ENCODE results near the gene LIX1. TPM values are rescaled to one million over a fixed set of nuclear protein-coding genes. Genes with fewer than 3 reads are reported as not detected.

Gene LIX1
- total RNA-seq, 1 experiment from 2014 or later = 4.1 TPM

GRCh38 chr5:97070234-97070633 is 72.2 kb downstream of the LIX1 start:
- Mint-ChIP-seq H3K4me1 (ENCODE audit: low read depth, unreplicated experiment) (peaks cover 13% of the 10 kb centered on the region), H3K36me3 (ENCODE audit: insufficient read depth, unreplicated experiment) (no peaks in the 10 kb centered on the region), H3K27ac (ENCODE audit: unreplicated experiment) (no peak overlapping the region), H3K9me3 (ENCODE audit: unreplicated experiment) (no peaks in the 10 kb centered on the region), H3K27me3 (ENCODE audit: insufficient read depth, unreplicated experiment) (no peaks in the 10 kb centered on the region), H3K4me3 (ENCODE audit: unreplicated experiment) (no peak overlapping the region)
- POLR2A ChIA-PET = no interaction called here
- H3K4me3 ChIP-seq (ENCODE audit: low read depth, low read length) = no peak overlapping the region
- peaks cover 9% of the 10 kb centered on the region for H3K4me1 ChIP-seq
- no TSS peak for BruUV-seq (replicated peaks)
- DNase-seq = no peak
- TF ChIP-seq, protein P1, sequence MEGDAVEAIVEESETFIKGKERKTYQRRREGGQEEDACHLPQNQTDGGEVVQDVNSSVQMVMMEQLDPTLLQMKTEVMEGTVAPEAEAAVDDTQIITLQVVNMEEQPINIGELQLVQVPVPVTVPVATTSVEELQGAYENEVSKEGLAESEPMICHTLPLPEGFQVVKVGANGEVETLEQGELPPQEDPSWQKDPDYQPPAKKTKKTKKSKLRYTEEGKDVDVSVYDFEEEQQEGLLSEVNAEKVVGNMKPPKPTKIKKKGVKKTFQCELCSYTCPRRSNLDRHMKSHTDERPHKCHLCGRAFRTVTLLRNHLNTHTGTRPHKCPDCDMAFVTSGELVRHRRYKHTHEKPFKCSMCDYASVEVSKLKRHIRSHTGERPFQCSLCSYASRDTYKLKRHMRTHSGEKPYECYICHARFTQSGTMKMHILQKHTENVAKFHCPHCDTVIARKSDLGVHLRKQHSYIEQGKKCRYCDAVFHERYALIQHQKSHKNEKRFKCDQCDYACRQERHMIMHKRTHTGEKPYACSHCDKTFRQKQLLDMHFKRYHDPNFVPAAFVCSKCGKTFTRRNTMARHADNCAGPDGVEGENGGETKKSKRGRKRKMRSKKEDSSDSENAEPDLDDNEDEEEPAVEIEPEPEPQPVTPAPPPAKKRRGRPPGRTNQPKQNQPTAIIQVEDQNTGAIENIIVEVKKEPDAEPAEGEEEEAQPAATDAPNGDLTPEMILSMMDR (IDR thresholded peaks at IDR 0.05; ENCODE audit: insufficient read depth in 1 of 2, low read depth in 1 of 2, low read length in 1 of 2, severe bottlenecking in 1 of 2, unreplicated experiment in 1 of 2) = no peak
- H3K9me3 ChIP-seq = no peaks in the 10 kb centered on the region
- intact Hi-C loops (cut with micrococcal nuclease; ENCODE audit: unreplicated experiment) = no loop called here
- no peaks in the 10 kb centered on the region for H3K36me3 ChIP-seq (ENCODE audit: control insufficient read depth, insufficient read depth, low read length)
- CTCF ChIA-PET = interaction anchor here (0.7 kb wide), 1 partner anchor 26 kb away, joined by 3 read pairs; no protein-coding TSS in a partner anchor
- H3K27me3 ChIP-seq (replicated peaks; ENCODE audit: control insufficient read depth, insufficient read depth, low read length) = no peaks in the 10 kb centered on the region

- TF ChIP-seq, protein P1 (IDR thresholded peaks at IDR 0.05; ENCODE audit: insufficient read depth in 1 of 2, low read depth in 1 of 2, low read length in 1 of 2, severe bottlenecking in 1 of 2, unreplicated experiment in 1 of 2) = no peak
- CTCF ChIA-PET = no interaction called here
- Mint-ChIP-seq H3K9me3 (ENCODE audit: unreplicated experiment) (no peaks in the 10 kb centered on the region), H3K27me3 (ENCODE audit: insufficient read depth, unreplicated experiment) (no peaks in the 10 kb centered on the region), H3K4me1 (ENCODE audit: low read depth, unreplicated experiment) (no peaks in the 10 kb centered on the region), H3K36me3 (ENCODE audit: insufficient read depth, unreplicated experiment) (no peaks in the 10 kb centered on the region), H3K27ac (ENCODE audit: unreplicated experiment) (no peak overlapping the region), H3K4me3 (ENCODE audit: unreplicated experiment) (no peak overlapping the region)
- no peak for DNase-seq
- no TSS peak for BruUV-seq (replicated peaks)
- POLR2A ChIA-PET = no interaction called here
- Histone ChIP-seq H3K36me3 (ENCODE audit: control insufficient read depth, insufficient read depth, low read length) (no peaks in the 10 kb centered on the region), H3K4me1 (no peaks in the 10 kb centered on the region), H3K4me3 (ENCODE audit: low read depth, low read length) (no peak overlapping the region), H3K9me3 (no peaks in the 10 kb centered on the region), H3K27me3 (replicated peaks; ENCODE audit: control insufficient read depth, insufficient read depth, low read length) (no peaks in the 10 kb centered on the region)
- intact Hi-C loops (cut with micrococcal nuclease; ENCODE audit: unreplicated experiment) = no loop called here
These were observed 75.0 kb downstream of the LIX1 start for GRCh38 chr5:97067296-97067850.

DNA sequence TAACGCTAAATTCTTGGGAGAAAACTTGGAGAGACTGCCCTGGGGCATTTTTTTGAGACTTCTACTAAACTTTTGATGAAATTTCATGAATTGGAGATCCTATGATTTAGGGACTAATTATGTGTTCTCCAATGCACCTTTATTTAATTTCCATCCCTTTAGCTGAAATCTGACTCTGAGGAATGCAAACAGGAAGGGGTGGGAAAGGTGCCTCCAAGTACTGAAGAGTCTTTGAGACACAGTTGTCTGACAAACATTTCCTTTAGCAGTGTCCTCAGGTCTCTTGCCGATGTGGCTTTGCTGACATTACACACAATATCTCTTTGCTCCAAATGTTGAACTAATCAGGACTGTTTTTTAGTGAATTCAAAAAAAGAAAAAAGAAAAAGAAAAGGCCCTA is 76.9 kb downstream of the LIX1 start:
- Histone ChIP-seq H3K4me3 (ENCODE audit: low read depth, low read length) (no peak overlapping the region), H3K27me3 (replicated peaks; ENCODE audit: control insufficient read depth, insufficient read depth, low read length) (no peaks in the 10 kb centered on the region), H3K36me3 (ENCODE audit: control insufficient read depth, insufficient read depth, low read length) (no peaks in the 10 kb centered on the region), H3K9me3 (no peaks in the 10 kb centered on the region), H3K4me1 (no peaks in the 10 kb centered on the region)
- H3K4me3 Mint-ChIP-seq (ENCODE audit: unreplicated experiment) = no peak overlapping the region
- TF ChIP-seq, protein P1 (IDR thresholded peaks at IDR 0.05; ENCODE audit: insufficient read depth in 1 of 2, low read depth in 1 of 2, low read length in 1 of 2, severe bottlenecking in 1 of 2, unreplicated experiment in 1 of 2) = no peak
- no peaks in the 10 kb centered on the region for H3K4me1 Mint-ChIP-seq (ENCODE audit: low read depth, unreplicated experiment)
- DNase-seq = no peak
- CTCF ChIA-PET = no interaction called here
- no peaks in the 10 kb centered on the region for H3K27me3 Mint-ChIP-seq (ENCODE audit: insufficient read depth, unreplicated experiment)
- no peak overlapping the region for H3K27ac Mint-ChIP-seq (ENCODE audit: unreplicated experiment)
- no peaks in the 10 kb centered on the region for H3K9me3 Mint-ChIP-seq (ENCODE audit: unreplicated experiment)
- POLR2A ChIA-PET = no interaction called here
- H3K36me3 Mint-ChIP-seq (ENCODE audit: insufficient read depth, unreplicated experiment) = no peaks in the 10 kb centered on the region
- no TSS peak for BruUV-seq (replicated peaks)
- intact Hi-C loops (cut with micrococcal nuclease; ENCODE audit: unreplicated experiment) = no loop called here

Measured in Caco-2 (cell line).